AG04449 (cell line): Measurements from ENCODE around the gene GGA2.
"Not testable (repeated sequence)": the region's sequence is repeated elsewhere in the genome, so short reads cannot be mapped to it uniquely, and the experiment has no call there.

ENCODE experiments used
- CTCF ChIA-PET: fragments of 350-600 bp; formaldehyde crosslinking; extraction: SDS; loops from one replicate; lab custom pipeline; 2021; ENCODE audit warnings: antibody characterized with exemption; lab: Yijun Ruan, JAX
- POLR2A ChIA-PET: fragments of 400-600, 350-600 bp; formaldehyde crosslinking; extraction: SDS; loops from one replicate; lab custom pipeline; 2020; ENCODE audit warnings: antibody characterized with exemption, inconsistent platforms; lab: Yijun Ruan, JAX
- DNase-seq: peaks from one replicate; pipeline ENCODE4 v3.0.0-alpha.2; 2010; ENCODE audit warnings: low read depth, low spot score
- H3K4me3 ChIP-seq: 2 replicates; pipeline ENCODE4 v1.5.1; 2011; ENCODE audit warnings: low read depth, mild to moderate bottlenecking, control low read depth, low read length
- CTCF ChIP-seq: IDR thresholded peaks from one replicate; pipeline ENCODE4 v1.5.1; 2011; ENCODE audit warnings: mild to moderate bottlenecking, moderate library complexity, low read length, control low read depth, inconsistent platforms; ENCODE audit not compliant: insufficient read depth; ENCODE audit errors: missing control alignments

The GGA2 gene

GRCh38 chr16:23549938-23550337 lies 39.6 kb upstream of the GGA2 start:
- ChIA-PET CTCF (no interaction called here), POLR2A (no interaction called here)
- H3K4me3 ChIP-seq = no peak overlapping the region
- no peak for TF ChIP-seq CTCF
- no peak for DNase-seq

GRCh38 chr16:23544436-23544835 lies 34.1 kb upstream of the GGA2 start:
- DNase-seq = no peak
- ChIA-PET CTCF (interaction anchor here (1.9 to 3.6 kb wide), 2 partner anchors 10 to 12 kb away, joined by 5 to 21 read pairs; partner anchors contain the start of genes EARS2 and UBFD1), POLR2A (no interaction called here)
- H3K4me3 ChIP-seq = no peak overlapping the region
- no peak for TF ChIP-seq CTCF

- H3K4me3 ChIP-seq, POLR2A ChIA-PET, DNase-seq: not testable (repeated sequence)
- CTCF ChIA-PET = interaction anchor here (0.9 kb wide), 2 partner anchors 54 to 106 kb away, joined by 3 read pairs; no protein-coding TSS in a partner anchor
These were observed 30.5 kb upstream of the GGA2 start for GRCh38 chr16:23540817-23541178.

- ChIA-PET POLR2A (interaction anchor here (0.7 kb wide), 1 partner anchor 30 kb away, joined by 5 read pairs; the partner anchor contains the start of gene GGA2), CTCF (interaction anchor here (0.9 to 3.0 kb wide), 4 partner anchors 15 to 106 kb away, joined by 3 to 12 read pairs (median 3); partner anchors contain the start of genes EARS2 and UBFD1)
- TF ChIP-seq CTCF = no peak
- DNase-seq = no peak
- no peak overlapping the region for H3K4me3 ChIP-seq
These were observed 29.9 kb upstream of the GGA2 start for GRCh38 chr16:23539984-23540816.

GRCh38 chr16:23538919-23539278 lies 28.6 kb upstream of the GGA2 start:
- ChIA-PET POLR2A (interaction anchor here (0.6 to 1.0 kb wide), 2 partner anchors 18 to 80 kb away, joined by 3 to 6 read pairs; partner anchors contain the start of genes EARS2 and UBFD1), CTCF (interaction anchor here (1.0 to 3.0 kb wide), 5 partner anchors 9 to 104 kb away, joined by 3 to 12 read pairs (median 4); partner anchors contain the start of genes EARS2 and UBFD1)
- TF ChIP-seq CTCF = no peak
- DNase-seq = no peak
- no peak overlapping the region for H3K4me3 ChIP-seq

- ChIA-PET CTCF (interaction anchor here (1.0 to 3.0 kb wide), 2 partner anchors 17 to 20 kb away, joined by 3 to 12 read pairs; partner anchors contain the start of genes EARS2 and UBFD1), POLR2A (no interaction called here)
- DNase-seq = no peak
- no peak for TF ChIP-seq CTCF
- H3K4me3 ChIP-seq = no peak overlapping the region
These were observed 27.1 kb upstream of the GGA2 start for GRCh38 chr16:23537390-23537789.

- no peak overlapping the region for H3K4me3 ChIP-seq
- no peak for TF ChIP-seq CTCF
- POLR2A ChIA-PET = no interaction called here
- CTCF ChIA-PET = no interaction called here
- no peak for DNase-seq
These were observed 25.6 kb upstream of the GGA2 start for GRCh38 chr16:23535901-23536300.
